ENCODE data around the gene SERINC1.

DNA sequence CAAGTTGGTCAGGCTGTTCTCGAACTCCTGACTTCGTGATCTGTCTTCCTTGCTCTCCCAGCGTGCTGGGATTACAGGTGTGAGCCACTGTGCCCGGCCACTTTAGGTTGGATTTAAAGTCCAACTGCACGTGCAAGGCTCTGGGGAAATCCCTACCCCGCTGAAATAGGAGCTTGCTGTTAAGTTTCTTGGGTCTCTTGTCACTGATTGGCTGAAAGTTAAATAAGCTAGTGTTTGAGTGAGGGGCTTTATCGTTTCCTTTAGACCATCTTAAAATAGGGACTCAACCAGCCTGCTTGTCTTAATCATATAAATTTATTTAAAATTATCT is 11.1 kb upstream of the SERINC1 start:
- TF ChIP-seq, protein P1, sequence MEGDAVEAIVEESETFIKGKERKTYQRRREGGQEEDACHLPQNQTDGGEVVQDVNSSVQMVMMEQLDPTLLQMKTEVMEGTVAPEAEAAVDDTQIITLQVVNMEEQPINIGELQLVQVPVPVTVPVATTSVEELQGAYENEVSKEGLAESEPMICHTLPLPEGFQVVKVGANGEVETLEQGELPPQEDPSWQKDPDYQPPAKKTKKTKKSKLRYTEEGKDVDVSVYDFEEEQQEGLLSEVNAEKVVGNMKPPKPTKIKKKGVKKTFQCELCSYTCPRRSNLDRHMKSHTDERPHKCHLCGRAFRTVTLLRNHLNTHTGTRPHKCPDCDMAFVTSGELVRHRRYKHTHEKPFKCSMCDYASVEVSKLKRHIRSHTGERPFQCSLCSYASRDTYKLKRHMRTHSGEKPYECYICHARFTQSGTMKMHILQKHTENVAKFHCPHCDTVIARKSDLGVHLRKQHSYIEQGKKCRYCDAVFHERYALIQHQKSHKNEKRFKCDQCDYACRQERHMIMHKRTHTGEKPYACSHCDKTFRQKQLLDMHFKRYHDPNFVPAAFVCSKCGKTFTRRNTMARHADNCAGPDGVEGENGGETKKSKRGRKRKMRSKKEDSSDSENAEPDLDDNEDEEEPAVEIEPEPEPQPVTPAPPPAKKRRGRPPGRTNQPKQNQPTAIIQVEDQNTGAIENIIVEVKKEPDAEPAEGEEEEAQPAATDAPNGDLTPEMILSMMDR (IDR thresholded peaks at IDR 0.05) = no peak
- TF ChIP-seq POLR2A (IDR thresholded peaks at IDR 0.05) = no peak
